HEK293 (cell line): ENCODE data around the gene BTRC.

Experiments
- CTCF ChIP-seq: fragments of 450-650 bp; formaldehyde crosslinking; IDR thresholded peaks from 2 replicates; pipeline ENCODE4 v1.5.1; 2016; ENCODE audit warnings: missing biosample characterization, missing genetic modification characterization
- FEZF1 ChIP-seq: fragments of 450-650 bp; formaldehyde crosslinking; IDR thresholded peaks from 2 replicates; pipeline ENCODE4 v1.5.1; 2016; ENCODE audit warnings: missing biosample characterization, missing genetic modification characterization
- GFI1B ChIP-seq: fragments of 450-650 bp; formaldehyde crosslinking; IDR thresholded peaks from 2 replicates; pipeline ENCODE4 v1.5.1; 2016; ENCODE audit warnings: missing biosample characterization, missing genetic modification characterization
- GLIS2 ChIP-seq: fragments of 450-650 bp; formaldehyde crosslinking; IDR thresholded peaks from 2 replicates; pipeline ENCODE4 v1.5.1; 2016; ENCODE audit warnings: missing biosample characterization, missing genetic modification characterization
- INSM2 ChIP-seq: fragments of 450-650 bp; formaldehyde crosslinking; IDR thresholded peaks from 2 replicates; pipeline ENCODE4 v1.5.1; 2016; ENCODE audit warnings: missing biosample characterization, missing genetic modification characterization
- OVOL3 ChIP-seq: fragments of 450-650 bp; formaldehyde crosslinking; IDR thresholded peaks from 2 replicates; pipeline ENCODE4 v1.5.1; 2016; ENCODE audit warnings: missing biosample characterization, missing genetic modification characterization
- SALL2 ChIP-seq: fragments of 450-650 bp; formaldehyde crosslinking; IDR thresholded peaks from 2 replicates; pipeline ENCODE4 v1.5.0; 2017; ENCODE audit warnings: missing biosample characterization, mild to moderate bottlenecking, missing genetic modification characterization, borderline replicate concordance
- SP3 ChIP-seq: fragments of 450-650 bp; formaldehyde crosslinking; IDR thresholded peaks from 2 replicates; pipeline ENCODE4 v1.5.1; 2016; ENCODE audit warnings: missing biosample characterization, missing genetic modification characterization
- ZBTB21 ChIP-seq: fragments of 450-650 bp; formaldehyde crosslinking; IDR thresholded peaks from 2 replicates; pipeline ENCODE4 v1.5.1; 2017; ENCODE audit warnings: missing biosample characterization, missing genetic modification characterization
- ZBTB7A ChIP-seq: fragments of 450-650 bp; formaldehyde crosslinking; IDR thresholded peaks from 2 replicates; pipeline ENCODE4 v1.5.1; 2016; ENCODE audit warnings: low read depth, missing biosample characterization, missing genetic modification characterization
- ZNF155 ChIP-seq: fragments of 450-650 bp; formaldehyde crosslinking; IDR thresholded peaks from 2 replicates; pipeline ENCODE4 v1.5.1; 2016; ENCODE audit warnings: missing biosample characterization, missing genetic modification characterization
- ZNF184 ChIP-seq: fragments of 450-650 bp; IDR thresholded peaks from 2 replicates; pipeline ENCODE4 v1.5.1; 2018; ENCODE audit warnings: missing biosample characterization, mild to moderate bottlenecking, missing genetic modification characterization
- ZNF266 ChIP-seq: fragments of 450-650 bp; formaldehyde crosslinking; IDR thresholded peaks from 2 replicates; pipeline ENCODE4 v1.5.1; 2016; ENCODE audit warnings: missing biosample characterization, missing genetic modification characterization, low read depth
- ZNF292 ChIP-seq: fragments of 450-650 bp; formaldehyde crosslinking; IDR thresholded peaks from 2 replicates; pipeline ENCODE4 v1.5.1; 2016; ENCODE audit warnings: low read depth, missing biosample characterization, missing genetic modification characterization, borderline replicate concordance
- ZNF354C ChIP-seq: fragments of 450-650 bp; formaldehyde crosslinking; IDR thresholded peaks from 2 replicates; pipeline ENCODE4 v1.5.1; 2016; ENCODE audit warnings: missing biosample characterization, missing genetic modification characterization, low read depth, borderline replicate concordance
- ZNF394 ChIP-seq: fragments of 450-650 bp; formaldehyde crosslinking; IDR thresholded peaks from 2 replicates; pipeline ENCODE4 v1.5.1; 2016; ENCODE audit warnings: missing biosample characterization, missing genetic modification characterization, mild to moderate bottlenecking, moderate library complexity, borderline replicate concordance
- ZNF561 ChIP-seq: fragments of 450-650 bp; IDR thresholded peaks from 2 replicates; pipeline ENCODE4 v1.5.1; 2018; ENCODE audit warnings: missing biosample characterization, missing genetic modification characterization, borderline replicate concordance
- ZNF580 ChIP-seq: fragments of 450-650 bp; formaldehyde crosslinking; IDR thresholded peaks from 2 replicates; pipeline ENCODE4 v1.5.1; 2016; ENCODE audit warnings: missing biosample characterization, missing genetic modification characterization
- ZNF600 ChIP-seq: fragments of 450-650 bp; formaldehyde crosslinking; IDR thresholded peaks from 2 replicates; pipeline ENCODE4 v1.5.1; 2016; ENCODE audit warnings: missing biosample characterization, missing genetic modification characterization
- ZNF776 ChIP-seq: fragments of 450-650 bp; formaldehyde crosslinking; IDR thresholded peaks from 2 replicates; pipeline ENCODE4 v1.5.0; 2017; ENCODE audit warnings: missing biosample characterization, missing genetic modification characterization, borderline replicate concordance
- ZNF785 ChIP-seq: fragments of 450-650 bp; formaldehyde crosslinking; IDR thresholded peaks from 2 replicates; pipeline ENCODE4 v1.5.1; 2016; ENCODE audit warnings: missing biosample characterization, missing genetic modification characterization
- TF ChIP-seq, protein P1 (sequence below): fragments of 450-650 bp; formaldehyde crosslinking; IDR thresholded peaks from 2 replicates; pipeline ENCODE4 v1.5.1; 2016; ENCODE audit warnings: missing biosample characterization, missing genetic modification characterization
- TF ChIP-seq, protein P2 (sequence below): fragments of 450-650 bp; formaldehyde crosslinking; IDR thresholded peaks from 2 replicates; pipeline ENCODE4 v1.5.1; 2016; ENCODE audit warnings: missing biosample characterization, missing genetic modification characterization
- TF ChIP-seq, protein P3 (sequence below): fragments of 450-650 bp; formaldehyde crosslinking; IDR thresholded peaks from 2 replicates; pipeline ENCODE4 v1.5.1; 2016; ENCODE audit warnings: missing biosample characterization, missing genetic modification characterization

BTRC gene

DNA sequence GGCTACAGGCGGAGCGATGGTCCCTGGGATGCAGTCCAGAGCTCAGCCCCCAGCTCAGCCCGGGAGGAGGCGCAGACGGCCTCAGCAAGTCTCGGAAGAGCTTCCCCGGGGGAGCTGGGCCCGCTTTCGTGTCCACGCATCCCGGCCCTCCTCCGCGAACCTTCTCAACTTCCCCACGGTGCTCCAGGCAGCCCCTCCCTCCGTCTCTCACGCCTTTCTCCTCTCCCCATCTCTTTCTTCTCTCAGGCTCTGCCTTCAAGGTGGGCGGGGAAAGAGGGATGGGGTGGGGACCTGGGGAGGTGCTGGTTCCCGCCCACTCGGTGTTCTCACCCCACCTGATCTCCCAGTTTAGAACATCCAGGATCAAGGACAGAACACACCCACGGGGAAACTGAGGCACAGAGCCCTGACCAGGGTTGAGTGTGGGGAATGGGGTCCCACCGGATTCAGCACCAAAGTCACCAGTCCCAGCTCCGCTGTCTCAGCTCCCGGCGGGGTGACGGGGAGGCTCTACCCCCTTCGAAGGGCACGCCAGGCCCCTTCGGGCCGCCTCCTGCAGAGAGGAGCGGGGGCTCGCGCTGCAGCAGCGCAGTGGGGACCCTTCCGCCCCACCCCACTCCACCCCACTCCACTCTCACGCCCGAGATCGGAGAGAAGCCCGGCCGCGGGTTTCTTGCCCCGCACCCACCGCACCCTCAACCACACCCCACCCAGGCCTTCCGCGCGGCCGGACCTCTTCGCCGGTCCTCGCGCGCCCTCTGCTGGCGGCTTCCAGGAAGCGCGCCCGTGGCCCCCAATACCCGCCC, 215.9 kb downstream of the BTRC start (continued):
- TF ChIP-seq, protein P1, sequence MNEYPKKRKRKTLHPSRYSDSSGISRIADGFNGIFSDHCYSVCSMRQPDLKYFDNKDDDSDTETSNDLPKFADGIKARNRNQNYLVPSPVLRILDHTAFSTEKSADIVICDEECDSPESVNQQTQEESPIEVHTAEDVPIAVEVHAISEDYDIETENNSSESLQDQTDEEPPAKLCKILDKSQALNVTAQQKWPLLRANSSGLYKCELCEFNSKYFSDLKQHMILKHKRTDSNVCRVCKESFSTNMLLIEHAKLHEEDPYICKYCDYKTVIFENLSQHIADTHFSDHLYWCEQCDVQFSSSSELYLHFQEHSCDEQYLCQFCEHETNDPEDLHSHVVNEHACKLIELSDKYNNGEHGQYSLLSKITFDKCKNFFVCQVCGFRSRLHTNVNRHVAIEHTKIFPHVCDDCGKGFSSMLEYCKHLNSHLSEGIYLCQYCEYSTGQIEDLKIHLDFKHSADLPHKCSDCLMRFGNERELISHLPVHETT (tag by site-specific recombination), result no peak
- TF ChIP-seq OVOL3 (tag by site-specific recombination), result no peak
- peak; percentile 93 for TF ChIP-seq SP3 (tag by site-specific recombination)
- peak; percentile 12; the same call in 1 of the 2 replicates for TF ChIP-seq GFI1B (tag by site-specific recombination)
- TF ChIP-seq ZNF266 (tag by site-specific recombination), result no peak
- 0 out of 2 replicates have a peak, but pooled peaks have one; percentile 58 for TF ChIP-seq INSM2 (tag by site-specific recombination)
- peak; percentile 81 for TF ChIP-seq ZBTB7A (tag by site-specific recombination)
- TF ChIP-seq, protein P2, sequence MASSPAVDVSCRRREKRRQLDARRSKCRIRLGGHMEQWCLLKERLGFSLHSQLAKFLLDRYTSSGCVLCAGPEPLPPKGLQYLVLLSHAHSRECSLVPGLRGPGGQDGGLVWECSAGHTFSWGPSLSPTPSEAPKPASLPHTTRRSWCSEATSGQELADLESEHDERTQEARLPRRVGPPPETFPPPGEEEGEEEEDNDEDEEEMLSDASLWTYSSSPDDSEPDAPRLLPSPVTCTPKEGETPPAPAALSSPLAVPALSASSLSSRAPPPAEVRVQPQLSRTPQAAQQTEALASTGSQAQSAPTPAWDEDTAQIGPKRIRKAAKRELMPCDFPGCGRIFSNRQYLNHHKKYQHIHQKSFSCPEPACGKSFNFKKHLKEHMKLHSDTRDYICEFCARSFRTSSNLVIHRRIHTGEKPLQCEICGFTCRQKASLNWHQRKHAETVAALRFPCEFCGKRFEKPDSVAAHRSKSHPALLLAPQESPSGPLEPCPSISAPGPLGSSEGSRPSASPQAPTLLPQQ (tag by site-specific recombination), result peak; percentile 29
- peak; percentile 41; the same call in 1 of the 2 replicates for TF ChIP-seq ZNF394 (tag by site-specific recombination)
- TF ChIP-seq ZNF600 (tag by site-specific recombination), result no peak
- no peak for TF ChIP-seq ZNF184 (tag by site-specific recombination)
- TF ChIP-seq GLIS2, result peak; percentile 99
- TF ChIP-seq ZNF580 (tag by site-specific recombination), result 0 out of 2 replicates have a peak, but pooled peaks have one; percentile 46
- no peak for TF ChIP-seq ZNF354C (tag by site-specific recombination)
- TF ChIP-seq, protein P3, sequence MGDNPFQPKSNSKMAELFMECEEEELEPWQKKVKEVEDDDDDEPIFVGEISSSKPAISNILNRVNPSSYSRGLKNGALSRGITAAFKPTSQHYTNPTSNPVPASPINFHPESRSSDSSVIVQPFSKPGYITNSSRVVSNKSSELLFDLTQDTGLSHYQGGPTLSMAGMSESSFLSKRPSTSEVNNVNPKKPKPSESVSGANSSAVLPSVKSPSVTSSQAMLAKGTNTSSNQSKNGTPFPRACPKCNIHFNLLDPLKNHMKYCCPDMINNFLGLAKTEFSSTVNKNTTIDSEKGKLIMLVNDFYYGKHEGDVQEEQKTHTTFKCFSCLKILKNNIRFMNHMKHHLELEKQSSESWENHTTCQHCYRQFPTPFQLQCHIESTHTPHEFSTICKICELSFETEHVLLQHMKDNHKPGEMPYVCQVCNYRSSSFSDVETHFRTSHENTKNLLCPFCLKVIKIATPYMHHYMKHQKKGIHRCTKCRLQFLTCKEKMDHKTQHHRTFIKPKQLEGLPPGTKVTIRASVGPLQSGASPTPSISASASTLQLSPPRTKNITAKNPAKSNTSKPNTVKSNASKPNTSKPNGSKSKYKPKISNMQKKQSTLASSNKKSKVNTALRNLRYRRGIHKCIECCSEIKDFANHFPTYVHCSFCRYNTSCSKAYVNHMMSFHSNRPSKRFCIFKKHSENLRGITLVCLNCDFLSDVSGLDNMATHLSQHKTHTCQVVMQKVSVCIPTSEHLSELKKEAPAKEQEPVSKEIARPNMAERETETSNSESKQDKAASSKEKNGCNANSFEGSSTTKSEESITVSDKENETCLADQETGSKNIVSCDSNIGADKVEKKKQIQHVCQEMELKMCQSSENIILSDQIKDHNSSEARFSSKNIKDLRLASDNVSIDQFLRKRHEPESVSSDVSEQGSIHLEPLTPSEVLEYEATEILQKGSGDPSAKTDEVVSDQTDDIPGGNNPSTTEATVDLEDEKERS (tag by site-specific recombination), result no peak
- no peak for TF ChIP-seq ZNF155 (tag by site-specific recombination)
- TF ChIP-seq SALL2 (tag by site-specific recombination), result no peak
- TF ChIP-seq CTCF (tag by site-specific recombination), result peak; percentile 93
- no peak for TF ChIP-seq ZNF785
- TF ChIP-seq ZNF776, result no peak
- TF ChIP-seq FEZF1, result no peak
- TF ChIP-seq ZBTB21 (tag by site-specific recombination), result no peak
- TF ChIP-seq ZNF292 (tag by site-specific recombination), result no peak
- TF ChIP-seq ZNF561 (tag by site-specific recombination), result 0 out of 2 replicates have a peak, but pooled peaks have one; percentile 26
